HG02943 (cell line): ENCODE measurements around the gene ZNF10.

Source experiments
- ATAC-seq: cut with Tn5 transposase; IDR thresholded peaks from one replicate; pipeline ENCODE4 v1.9.1; 2021; ENCODE audit warnings: mild to moderate bottlenecking, low read depth, moderate library complexity; ENCODE audit not compliant: unreplicated experiment

Gene ZNF10

DNA sequence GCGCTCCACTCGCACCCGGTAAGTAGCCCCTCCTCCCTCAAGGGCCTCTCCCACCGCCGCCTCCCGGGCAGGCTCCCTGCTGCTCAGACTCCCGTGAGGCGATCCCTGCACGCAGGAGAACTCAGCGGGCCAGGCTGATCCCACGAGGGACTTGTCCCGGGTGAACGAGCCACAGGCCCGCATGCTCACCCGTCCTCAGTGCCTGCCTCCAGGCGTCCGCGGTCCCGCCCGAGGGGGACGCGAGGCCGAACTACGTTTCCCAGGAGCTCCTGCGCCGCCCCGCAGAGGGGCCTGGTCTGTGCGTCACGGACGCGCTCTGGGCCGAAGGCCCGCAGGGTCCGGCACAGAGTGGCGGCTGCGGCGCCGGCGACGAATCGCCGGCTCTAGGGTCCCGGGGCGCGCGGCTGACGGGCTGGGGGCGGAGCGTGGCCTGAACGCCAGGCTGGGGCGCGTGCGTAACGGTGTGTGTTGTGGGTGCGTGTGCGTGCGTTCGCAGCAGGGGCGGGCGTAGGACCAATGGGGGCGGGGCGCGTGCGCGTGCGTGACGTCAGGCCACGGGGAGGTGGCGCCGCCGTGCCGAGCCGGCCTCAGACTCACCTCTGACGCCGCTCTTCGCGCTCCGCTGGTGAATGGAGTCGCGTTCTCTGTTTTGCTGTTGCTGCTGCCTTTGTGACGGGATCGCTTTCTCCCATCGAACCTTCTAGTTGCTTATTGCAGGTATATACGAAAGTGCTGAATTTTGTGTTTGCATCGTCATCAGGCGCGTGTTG, at the start of gene ZNF10, which contains the start of gene ZNF891:
Gene ZNF10 (plus strand): TSS at position 590 of the 770 bp plus-strand sequence. CDS start 13,866 bp downstream, outside the sequence.
Gene ZNF891 (minus strand): TSS at position 237 of the 770 bp plus-strand sequence. CDS start 8,356 bp downstream, outside the sequence.
- peak; percentile 90 for ATAC-seq

DNA sequence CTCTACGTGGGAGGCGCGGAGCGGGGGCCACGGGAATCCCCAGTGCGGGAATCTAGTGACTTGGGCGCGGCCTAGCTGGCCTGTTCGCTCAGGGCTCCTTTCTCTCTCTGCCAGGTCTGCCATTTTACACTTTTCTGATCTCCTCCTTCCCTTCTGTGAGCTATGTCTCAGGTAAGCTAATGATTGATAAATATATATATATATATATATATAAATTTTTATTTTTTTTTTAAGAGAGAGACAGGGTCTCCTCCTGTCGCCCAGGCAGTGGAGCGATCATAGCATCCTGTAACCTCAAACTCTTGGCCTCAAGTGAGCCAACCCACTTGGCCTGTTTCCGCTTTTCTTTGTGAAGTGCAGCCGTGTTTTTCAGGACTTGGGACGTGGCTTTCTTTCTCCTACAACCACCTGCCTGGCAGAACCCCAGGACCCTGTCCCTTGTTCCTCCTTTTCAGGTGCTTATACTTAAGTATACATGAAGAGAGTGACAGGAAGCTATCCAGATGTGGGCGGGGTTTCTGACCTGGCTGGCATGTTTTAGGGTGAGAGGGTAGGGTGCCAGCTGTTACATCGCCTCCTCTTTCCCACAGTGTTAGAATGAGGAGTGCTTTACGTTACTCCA, 49.2 kb upstream of the ZNF10 start:
- ATAC-seq: no peak

DNA sequence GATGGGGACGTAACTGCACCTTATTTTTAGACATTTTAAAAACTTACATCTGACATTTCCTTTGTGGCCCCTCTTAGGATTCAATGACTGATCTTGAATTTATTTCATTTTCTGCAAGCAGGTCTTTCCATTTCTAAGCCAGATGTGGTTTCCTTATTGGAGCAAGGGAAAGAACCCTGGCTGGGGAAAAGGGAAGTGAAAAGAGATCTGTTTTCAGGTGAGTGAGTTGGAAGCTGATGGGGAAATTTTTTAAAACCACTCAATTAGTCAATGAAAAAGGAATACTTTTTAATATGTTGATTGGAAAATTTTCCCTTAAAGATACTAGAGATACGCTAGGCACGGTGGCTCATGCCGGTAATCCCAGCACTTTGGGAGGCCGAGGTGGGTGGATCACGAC, 47.1 kb upstream of the ZNF10 start:
- no peak for ATAC-seq

DNA sequence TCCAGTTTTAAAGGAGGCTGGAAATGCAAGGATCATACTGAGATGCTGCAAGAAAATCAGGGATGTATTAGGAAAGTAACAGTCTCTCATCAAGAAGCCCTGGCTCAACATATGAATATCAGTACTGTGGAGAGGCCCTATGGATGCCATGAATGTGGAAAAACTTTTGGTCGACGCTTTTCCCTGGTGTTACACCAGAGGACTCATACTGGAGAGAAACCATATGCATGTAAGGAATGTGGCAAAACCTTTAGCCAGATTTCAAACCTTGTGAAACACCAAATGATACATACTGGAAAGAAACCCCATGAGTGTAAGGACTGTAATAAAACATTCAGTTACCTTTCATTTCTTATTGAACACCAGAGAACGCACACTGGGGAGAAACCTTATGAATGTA, 24.8 kb upstream of the ZNF10 start:
- ATAC-seq: no peak

DNA sequence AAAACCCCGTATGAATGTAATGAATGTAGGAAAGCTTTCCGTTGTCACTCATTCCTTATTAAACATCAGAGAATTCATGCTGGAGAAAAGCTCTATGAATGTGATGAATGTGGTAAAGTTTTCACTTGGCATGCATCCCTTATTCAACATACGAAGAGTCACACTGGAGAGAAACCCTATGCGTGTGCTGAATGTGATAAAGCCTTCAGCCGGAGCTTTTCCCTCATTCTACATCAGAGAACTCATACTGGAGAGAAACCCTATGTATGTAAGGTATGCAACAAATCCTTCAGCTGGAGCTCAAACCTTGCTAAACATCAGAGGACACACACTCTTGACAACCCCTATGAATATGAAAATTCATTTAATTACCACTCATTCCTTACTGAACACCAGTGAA, 24.2 kb upstream of the ZNF10 start:
- ATAC-seq: no peak

DNA sequence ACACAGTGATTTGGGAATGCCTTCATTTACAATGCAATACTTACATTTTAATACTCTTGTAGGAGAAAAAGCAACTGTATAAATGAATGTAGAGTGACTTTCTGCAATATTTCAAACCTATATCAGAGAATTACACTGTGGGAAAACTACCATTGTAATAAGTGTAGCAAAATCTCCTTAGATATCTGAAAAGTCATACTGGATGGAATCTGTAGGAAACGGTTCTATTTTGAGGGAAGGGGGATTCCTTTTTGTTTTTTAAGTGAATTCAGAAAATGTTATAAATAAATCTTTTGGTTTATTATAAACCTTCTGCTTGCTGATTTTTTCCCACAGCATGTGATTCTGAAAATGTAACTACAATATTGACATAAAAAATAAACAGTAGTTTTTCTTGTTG, 23.3 kb upstream of the ZNF10 start:
- no peak for ATAC-seq

DNA sequence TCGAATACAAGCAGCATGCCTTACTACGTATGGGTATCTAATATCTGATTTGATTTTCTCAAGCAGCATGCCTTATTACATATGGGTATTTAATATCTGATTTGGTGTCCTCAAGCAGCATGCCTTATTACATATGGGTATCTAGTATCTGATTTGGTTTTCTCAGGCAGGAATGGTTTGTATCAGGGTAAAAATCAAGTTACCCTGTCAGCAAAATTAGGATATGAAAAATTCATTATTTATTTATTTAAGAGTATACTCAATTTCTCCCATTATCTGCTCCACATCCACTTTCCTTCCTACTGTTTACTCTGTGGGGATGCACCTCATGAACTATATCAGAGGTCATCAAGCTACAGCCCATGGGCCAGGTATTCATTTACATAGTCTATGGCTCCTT, 22.3 kb upstream of the ZNF10 start:
- ATAC-seq: no peak

DNA sequence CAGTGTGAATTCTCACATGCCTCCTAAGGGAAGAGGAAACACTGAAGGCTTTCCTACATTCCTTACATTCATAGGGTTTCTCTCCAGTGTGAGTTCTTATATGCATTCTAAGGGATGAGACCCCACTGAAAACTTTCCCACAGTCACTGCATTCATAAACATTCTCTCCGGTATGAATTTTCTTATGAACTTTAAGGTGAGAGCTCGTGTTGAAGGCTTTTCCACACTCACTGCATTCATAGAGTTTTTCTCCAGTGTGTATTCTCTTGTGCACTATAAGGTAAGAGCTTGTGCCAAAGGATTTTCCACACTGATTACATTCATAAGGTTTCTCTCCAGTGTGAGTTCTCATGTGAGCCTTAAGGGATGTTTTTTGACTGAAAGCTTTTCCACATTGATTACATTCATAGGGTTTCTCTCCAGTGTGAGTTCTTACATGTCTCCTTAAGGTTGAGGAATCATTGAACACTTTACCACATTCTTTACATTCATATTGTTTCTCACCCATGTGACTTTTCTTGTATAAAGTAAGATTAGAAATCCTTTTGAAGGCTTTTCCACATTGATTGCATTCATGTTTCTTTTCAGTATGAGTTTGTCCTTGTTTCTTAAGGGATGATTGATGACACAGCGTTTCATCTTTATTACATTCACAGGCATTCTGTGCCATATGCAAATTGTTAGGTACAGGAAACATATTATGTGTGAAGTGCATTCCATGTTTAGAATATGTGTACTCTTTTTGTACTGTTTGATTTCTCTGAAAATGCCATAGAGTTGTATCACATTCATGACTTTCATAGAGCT, 9.8 kb upstream of the ZNF10 start:
- no peak for ATAC-seq

DNA sequence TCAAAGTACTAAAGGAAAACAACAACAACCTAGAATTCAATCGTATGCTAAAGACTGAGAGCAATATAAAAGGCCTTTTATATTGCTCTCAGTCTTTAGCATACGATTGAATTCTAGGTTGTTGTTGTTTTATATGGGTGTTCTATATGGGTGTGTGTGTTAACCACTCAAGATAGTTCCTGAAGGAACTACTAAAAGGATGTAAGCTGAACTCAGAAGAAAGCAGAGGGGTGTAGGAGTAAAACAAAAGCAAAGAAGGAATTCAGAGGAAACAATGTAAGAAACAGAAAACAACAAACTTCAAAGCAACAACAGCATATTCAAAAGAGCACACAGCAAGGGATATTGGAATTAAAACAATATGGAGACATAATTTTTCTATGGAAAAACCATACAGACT, 5.8 kb upstream of the ZNF10 start:
- no peak for ATAC-seq

DNA sequence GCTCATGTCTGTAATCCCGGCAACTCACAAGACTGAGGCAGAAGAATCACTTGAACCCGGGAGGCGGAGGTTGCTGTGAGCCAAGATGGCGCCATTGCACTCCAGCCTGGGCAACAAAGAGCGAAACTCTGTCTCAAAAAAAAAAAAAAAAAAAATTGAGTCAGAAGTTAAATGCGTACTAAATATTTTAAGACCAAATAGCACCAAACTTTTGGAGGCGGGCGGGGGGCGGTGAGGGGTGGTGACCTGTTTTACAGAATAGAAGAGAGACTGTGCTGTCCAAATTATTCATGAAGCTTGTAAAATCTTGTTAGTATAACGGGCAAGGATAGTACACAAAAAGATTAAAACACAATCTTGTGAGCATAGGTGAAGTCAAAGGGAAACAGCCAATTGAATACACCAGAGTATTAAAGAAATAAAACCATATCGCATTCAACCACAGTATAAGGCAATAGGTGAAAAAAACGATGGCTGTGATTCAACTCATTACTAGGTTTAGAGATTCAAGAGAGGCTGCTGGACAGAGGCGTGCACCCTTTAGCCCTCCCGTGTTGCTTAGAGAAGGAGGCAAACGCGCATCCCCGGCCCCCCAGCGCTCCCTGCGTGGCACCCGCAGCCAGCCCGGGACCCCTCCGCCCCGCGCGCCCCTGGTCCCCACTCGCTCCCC, 924 bp upstream of the ZNF10 start:
- peak; percentile 27 for ATAC-seq

DNA sequence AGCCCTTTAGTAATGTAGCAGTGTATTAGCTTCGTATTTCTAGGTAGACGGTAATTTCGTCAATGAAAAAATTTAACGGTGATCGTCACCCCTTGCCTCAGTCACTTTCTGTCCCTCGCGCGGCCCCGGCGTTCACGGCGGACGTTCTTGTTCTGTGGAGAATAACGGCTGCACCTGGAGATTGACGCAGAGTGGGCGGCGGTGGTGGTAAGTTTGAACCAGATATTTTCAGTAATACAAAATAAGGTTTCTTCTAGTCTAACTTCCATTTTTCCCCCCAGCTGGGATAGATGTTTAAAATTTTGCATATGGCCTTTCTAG, 341 bp downstream of the ZNF10 start:
- ATAC-seq: no peak

DNA sequence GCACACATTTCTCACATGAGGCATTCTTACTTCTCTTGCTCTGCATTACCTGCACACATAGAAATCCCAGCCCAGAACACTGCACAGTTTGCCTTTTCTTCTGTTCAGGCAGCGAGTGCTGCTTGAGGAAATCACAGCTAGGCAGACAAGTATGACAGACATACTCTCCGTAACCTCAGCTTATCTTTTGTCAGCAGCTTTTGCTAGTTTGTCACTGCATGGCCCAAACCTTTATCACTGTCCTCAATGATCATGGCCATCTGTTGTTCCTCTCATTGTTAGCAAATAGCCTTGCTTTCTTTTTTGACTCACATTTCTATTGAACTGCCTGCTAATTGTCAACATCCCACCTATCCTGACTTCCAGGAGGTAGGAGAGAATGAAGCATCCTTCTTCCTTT, 5.3 kb downstream of the ZNF10 start:
- ATAC-seq: no peak

DNA sequence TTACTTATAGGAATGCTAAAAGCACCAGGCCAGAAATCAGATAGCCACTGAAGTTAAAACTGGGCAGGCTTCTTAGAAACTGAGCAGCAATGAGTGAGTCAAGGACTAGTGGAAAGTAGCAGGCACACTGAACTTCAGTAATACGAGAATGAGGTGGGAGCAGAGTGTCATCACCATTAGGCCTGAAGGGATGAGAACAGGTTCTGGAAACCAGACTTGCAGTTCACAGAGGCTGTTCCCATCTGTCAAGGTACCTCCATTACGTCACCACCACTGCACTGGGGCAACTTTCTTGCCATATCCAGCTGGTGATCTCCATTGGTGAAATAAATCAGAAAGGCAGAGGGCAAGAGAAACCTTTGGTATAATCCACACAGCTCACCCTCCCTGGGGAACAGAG, 15.6 kb downstream of the ZNF10 start:
- ATAC-seq: no peak

DNA sequence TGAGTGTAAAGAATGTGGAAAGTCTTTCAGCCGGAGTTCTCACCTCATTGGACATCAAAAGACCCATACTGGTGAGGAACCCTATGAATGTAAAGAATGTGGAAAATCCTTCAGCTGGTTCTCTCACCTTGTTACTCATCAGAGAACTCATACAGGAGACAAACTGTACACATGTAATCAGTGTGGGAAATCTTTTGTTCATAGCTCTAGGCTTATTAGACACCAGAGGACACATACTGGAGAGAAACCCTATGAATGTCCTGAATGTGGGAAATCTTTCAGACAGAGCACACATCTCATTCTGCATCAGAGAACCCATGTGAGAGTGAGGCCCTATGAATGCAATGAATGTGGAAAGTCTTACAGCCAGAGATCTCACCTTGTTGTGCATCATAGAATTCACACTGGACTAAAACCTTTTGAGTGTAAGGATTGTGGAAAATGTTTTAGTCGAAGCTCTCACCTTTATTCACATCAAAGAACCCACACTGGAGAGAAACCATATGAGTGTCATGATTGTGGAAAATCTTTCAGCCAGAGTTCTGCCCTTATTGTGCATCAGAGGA, 25.8 kb downstream of the ZNF10 start:
- no peak for ATAC-seq

DNA sequence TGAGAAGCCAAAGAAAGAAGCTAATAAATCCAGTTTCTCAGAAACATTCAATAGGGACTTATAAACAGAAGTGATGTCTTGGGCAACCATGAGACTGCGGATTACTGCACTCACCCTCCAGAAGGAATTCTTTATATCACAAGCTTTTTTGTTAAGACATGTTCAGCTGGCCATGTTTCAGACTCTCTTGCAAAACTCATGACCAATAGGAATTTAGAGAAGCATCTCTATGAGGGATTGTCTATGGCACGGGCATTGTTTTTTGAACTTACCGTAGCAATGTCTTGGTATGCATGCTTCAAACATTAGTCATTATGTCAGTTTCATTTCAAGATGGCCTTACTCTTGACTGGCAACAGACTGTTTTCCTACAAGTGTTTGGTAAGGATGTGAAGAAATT, 35.3 kb downstream of the ZNF10 start:
- no peak for ATAC-seq

DNA sequence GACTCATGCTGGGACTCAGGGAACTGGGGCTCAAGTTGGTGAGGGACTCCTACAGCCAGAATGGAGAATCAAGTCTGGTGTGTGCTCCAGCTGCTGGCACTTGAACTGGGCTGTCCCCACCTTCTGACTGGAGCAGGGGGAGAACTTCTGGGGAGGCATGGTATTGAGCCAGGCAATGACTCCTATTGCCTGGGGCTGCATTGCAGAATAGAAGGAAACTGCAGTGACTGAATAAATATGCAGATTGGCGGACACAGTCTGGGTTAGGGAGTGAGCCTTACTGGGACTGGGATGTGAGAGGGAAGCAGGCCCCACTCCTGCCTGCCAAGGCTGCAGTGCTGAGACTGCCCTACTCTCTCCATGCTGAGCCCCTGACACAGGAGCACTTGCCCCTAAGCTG, 42.1 kb downstream of the ZNF10 start:
- no peak for ATAC-seq

DNA sequence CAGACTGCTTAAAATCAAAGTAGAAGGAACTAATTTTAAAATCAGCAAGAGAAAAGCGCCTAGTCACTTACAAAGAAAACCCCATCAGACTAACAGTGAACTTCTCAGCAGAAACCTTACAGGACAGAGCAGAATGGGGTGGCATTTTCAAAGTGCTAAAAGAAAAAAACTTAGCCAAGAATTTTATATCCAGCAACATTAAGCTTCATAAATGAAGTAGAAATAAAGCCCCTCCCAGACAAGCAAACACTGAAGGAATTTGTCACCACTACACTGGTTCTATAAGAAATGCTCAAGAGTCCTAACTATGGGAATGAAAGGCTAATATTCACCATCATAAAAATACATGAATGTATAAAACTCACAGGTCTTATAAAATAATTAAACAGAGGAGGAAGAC, 44.5 kb downstream of the ZNF10 start:
- ATAC-seq: no peak

DNA sequence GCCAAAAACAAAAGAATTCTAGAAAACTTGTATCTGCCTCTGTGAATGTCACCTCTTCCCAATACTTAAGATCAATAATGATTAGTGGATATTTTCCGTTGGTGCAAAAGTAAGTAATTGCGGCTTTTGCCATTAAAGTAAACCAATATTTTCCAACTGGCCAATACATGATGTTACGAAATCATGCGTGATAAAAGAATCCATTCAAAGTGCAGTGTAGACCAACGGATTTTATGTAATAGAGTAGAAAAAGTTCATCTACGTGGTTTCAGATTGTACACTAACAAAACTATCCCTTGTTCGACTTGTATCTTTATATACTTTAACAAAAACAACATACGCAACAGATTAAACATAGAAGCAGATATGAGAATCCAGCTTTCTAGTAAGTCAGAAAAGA, 50.2 kb downstream of the ZNF10 start:
- no peak for ATAC-seq

DNA sequence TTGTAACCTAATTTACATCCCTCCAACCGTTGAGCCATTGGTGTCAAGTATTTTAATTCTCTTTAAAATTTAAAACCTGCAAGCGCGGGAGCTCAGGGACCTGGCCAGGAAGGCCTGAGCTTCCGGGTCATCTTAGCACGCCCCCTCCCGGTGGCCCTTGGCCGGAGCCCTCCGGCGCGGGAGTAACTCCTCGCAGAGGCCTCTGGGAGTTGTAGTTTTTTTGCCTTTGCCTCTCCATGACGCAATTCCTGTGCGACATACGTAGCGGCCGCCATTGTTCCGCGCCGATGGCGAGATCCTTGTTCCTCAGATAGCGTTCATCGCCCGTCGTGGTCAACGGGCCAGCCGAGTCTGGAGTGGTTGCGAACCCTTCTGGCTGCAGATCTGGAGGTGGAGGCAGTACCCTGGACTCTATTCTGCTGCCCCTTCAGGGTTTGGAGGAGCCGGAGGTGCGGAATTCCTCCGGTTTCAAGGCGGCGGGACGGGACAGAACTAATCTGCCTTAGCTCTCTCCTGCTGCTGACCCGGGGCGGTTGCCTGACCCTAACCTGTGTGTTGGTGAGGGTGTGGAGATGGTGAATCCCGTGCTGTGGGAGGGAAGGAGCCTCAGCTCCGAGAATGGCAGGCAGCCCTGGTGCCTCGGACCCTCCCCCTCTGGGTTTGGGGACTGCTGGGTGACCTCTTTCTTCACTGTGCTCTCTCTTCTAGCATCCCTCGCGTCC, 51.0 kb downstream of the ZNF10 start, which contains the start of gene ZNF268:
Gene ZNF268 (plus strand): TSS at position 258 of the 722 bp plus-strand sequence. CDS start 503 bp downstream, outside the sequence.
- ATAC-seq: peak; percentile 86

DNA sequence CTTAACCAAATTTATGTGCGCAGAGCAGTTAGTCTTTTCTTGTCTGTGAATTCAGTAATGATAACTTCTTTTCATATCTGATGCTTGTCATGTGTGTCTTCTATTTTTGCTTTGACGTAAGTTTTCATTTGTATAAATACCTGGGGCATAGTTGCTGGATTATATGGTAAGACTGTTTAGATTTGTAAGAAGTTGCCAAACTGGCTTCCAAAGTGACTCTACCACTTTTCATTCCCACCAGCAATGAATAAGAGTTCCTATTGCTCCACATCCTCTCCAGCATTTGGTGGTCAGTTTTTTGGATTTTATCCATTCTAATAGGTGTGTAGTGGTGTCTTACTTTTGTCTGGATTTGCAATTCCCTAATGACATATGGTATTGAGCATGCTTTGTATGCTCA, 59.7 kb downstream of the ZNF10 start:
- no peak for ATAC-seq
